Stimulated activated CD8-positive, alpha-beta memory T cell treated with anti-CD3 and anti-CD28 coated beads, Interleukin-12 subunit alpha, Interleukin-12 subunit beta, amount 100 ng/mL, for 4 hours (primary cell): Measurements from ENCODE around the gene NINJ2.
"Not testable (repeated sequence)": the region's sequence is repeated elsewhere in the genome, so short reads cannot be mapped to it uniquely, and the experiment has no call there.

Experiments
- DNase-seq: peaks from one replicate; pipeline ENCODE4 v3.0.0-alpha.2; 2020; ENCODE audit warnings: low read depth

The NINJ2 gene

GRCh38 chr12:663293-663871, at the start of gene NINJ2:
TSS of gene NINJ2 (minus strand) at chr12:663445. CDS start at chr12:663360, 85 bp downstream.
- DNase-seq = no peak

GRCh38 chr12:712172-712863, 49.1 kb upstream of the NINJ2 start:
- no peak for DNase-seq

GRCh38 chr12:709455-710020, 46.3 kb upstream of the NINJ2 start:
- DNase-seq = no peak

- not testable (repeated sequence) for DNase-seq
Observed at GRCh38 chr12:708084-708483, 44.8 kb upstream of the NINJ2 start.

- no peak for DNase-seq
Observed at GRCh38 chr12:704516-705242, 41.4 kb upstream of the NINJ2 start.

GRCh38 chr12:701896-702539, 38.8 kb upstream of the NINJ2 start:
- DNase-seq = no peak

- no peak for DNase-seq
Observed at GRCh38 chr12:700016-700415, 36.8 kb upstream of the NINJ2 start.

- not testable (repeated sequence) for DNase-seq
Observed at GRCh38 chr12:698222-698621, 35.0 kb upstream of the NINJ2 start.

- DNase-seq = no peak
Observed at GRCh38 chr12:697481-697880, 34.2 kb upstream of the NINJ2 start.

GRCh38 chr12:694734-695503, 31.7 kb upstream of the NINJ2 start:
- DNase-seq = no peak

GRCh38 chr12:693934-694533, 30.8 kb upstream of the NINJ2 start:
- no peak for DNase-seq

- DNase-seq = no peak
Observed at GRCh38 chr12:692274-692673, 29.0 kb upstream of the NINJ2 start.

- no peak for DNase-seq
Observed at GRCh38 chr12:690466-690865, 27.2 kb upstream of the NINJ2 start.

GRCh38 chr12:685388-685787, 22.1 kb upstream of the NINJ2 start:
- DNase-seq = peak; percentile 57

- DNase-seq = no peak
Observed at GRCh38 chr12:684416-684815, 21.2 kb upstream of the NINJ2 start.

GRCh38 chr12:681568-682256, 18.5 kb upstream of the NINJ2 start:
- DNase-seq = no peak

- no peak for DNase-seq
Observed at GRCh38 chr12:678747-679712, 15.8 kb upstream of the NINJ2 start.

GRCh38 chr12:675562-675961, 12.3 kb upstream of the NINJ2 start:
- DNase-seq = no peak

GRCh38 chr12:674272-674781, 11.1 kb upstream of the NINJ2 start:
- DNase-seq = peak; percentile 39
